Calu3 (cell line): Measurements from ENCODE around the gene SPRR5. TPM values are rescaled to one million over a fixed set of nuclear protein-coding genes. Genes with fewer than 3 reads are reported as not detected.

Experiments
- BruUV-seq: library from RNA; stranded (reverse); fragments of 400-500 nt; replicated peaks from 2 replicates; lab custom pipeline; 2021; lab: Mats Ljungman, UMichigan
- CTCF ChIA-PET: fragments of 300-600 bp; sonication (Branson Sonifier 250); formaldehyde crosslinking; loops from one replicate; lab custom pipeline; 2022; ENCODE audit warnings: antibody characterized with exemption; lab: Charles Lee
- DNase-seq: peaks from one replicate; pipeline ENCODE4 v3.0.0; 2022
- H3K27ac Mint-ChIP-seq: one replicate; pipeline ENCODE4 v1.8.0; 2022; ENCODE audit warnings: mixed read lengths; ENCODE audit not compliant: unreplicated experiment
- H3K27me3 Mint-ChIP-seq: one replicate; pipeline ENCODE4 v1.8.0; 2022; ENCODE audit warnings: mixed read lengths; ENCODE audit not compliant: unreplicated experiment
- H3K36me3 Mint-ChIP-seq: one replicate; pipeline ENCODE4 v1.8.0; 2022; ENCODE audit warnings: mild to moderate bottlenecking, moderate library complexity, mixed read lengths; ENCODE audit not compliant: insufficient read depth, unreplicated experiment
- H3K4me1 Mint-ChIP-seq: one replicate; pipeline ENCODE4 v1.8.0; 2022; ENCODE audit warnings: mild to moderate bottlenecking, low read depth, mixed read lengths; ENCODE audit not compliant: unreplicated experiment
- H3K4me3 Mint-ChIP-seq: one replicate; pipeline ENCODE4 v1.8.0; 2022; ENCODE audit warnings: mild to moderate bottlenecking, low read depth, moderate library complexity, mixed read lengths; ENCODE audit not compliant: unreplicated experiment
- H3K9me3 Mint-ChIP-seq: one replicate; pipeline ENCODE4 v1.8.0; 2022; ENCODE audit warnings: low read depth, mixed read lengths; ENCODE audit not compliant: unreplicated experiment
- CTCF ChIP-seq: fragments of 200-600 bp; IDR thresholded peaks from one replicate; pipeline ENCODE4 v1.8.0; 2022; ENCODE audit warnings: antibody characterized with exemption; ENCODE audit not compliant: unreplicated experiment
- intact Hi-C: fragments of 100-400 bp; cut with micrococcal nuclease; formaldehyde crosslinking; loops from one replicate; pipeline ENCODE4 v1.10.0; 2022; ENCODE audit not compliant: unreplicated experiment
- total RNA-seq: library from RNA; stranded (reverse); gene quantifications from 2 replicates; pipeline ENCODE4 v1.2.3, GENCODE V29; 2022

The SPRR5 gene
- total RNA-seq, 1 experiment from 2014 or later: not detected

GRCh38 chr1:152954436-152954835, 7.4 kb downstream of the SPRR5 start:
- intact Hi-C loops: no loop called here
- peaks cover 18% of the 10 kb centered on the region for H3K4me1 Mint-ChIP-seq
- CTCF ChIA-PET: interaction anchor here (0.6 to 1.4 kb wide), 8 partner anchors 12 to 571 kb away, joined by 3 to 7 read pairs (median 5); no protein-coding TSS in a partner anchor
- TF ChIP-seq CTCF: no peak
- BruUV-seq: no TSS peak
- peaks cover 17% of the 10 kb centered on the region for H3K27me3 Mint-ChIP-seq
- H3K4me3 Mint-ChIP-seq: no peak overlapping the region
- H3K9me3 Mint-ChIP-seq: no peaks in the 10 kb centered on the region
- H3K36me3 Mint-ChIP-seq: no peaks in the 10 kb centered on the region
- H3K27ac Mint-ChIP-seq: peak overlapping the region; percentile 51
- peak; percentile 19 for DNase-seq

- no TSS peak for BruUV-seq
- intact Hi-C loops: no loop called here
- no peak overlapping the region for H3K4me3 Mint-ChIP-seq
- H3K27me3 Mint-ChIP-seq: no peaks in the 10 kb centered on the region
- no peak for DNase-seq
- no peak for TF ChIP-seq CTCF
- no peaks in the 10 kb centered on the region for H3K36me3 Mint-ChIP-seq
- H3K4me1 Mint-ChIP-seq: peaks cover 18% of the 10 kb centered on the region
- H3K9me3 Mint-ChIP-seq: no peaks in the 10 kb centered on the region
- CTCF ChIA-PET: no interaction called here
- H3K27ac Mint-ChIP-seq: no peak overlapping the region
These were observed 10.6 kb downstream of the SPRR5 start for GRCh38 chr1:152957561-152957960.

DNA sequence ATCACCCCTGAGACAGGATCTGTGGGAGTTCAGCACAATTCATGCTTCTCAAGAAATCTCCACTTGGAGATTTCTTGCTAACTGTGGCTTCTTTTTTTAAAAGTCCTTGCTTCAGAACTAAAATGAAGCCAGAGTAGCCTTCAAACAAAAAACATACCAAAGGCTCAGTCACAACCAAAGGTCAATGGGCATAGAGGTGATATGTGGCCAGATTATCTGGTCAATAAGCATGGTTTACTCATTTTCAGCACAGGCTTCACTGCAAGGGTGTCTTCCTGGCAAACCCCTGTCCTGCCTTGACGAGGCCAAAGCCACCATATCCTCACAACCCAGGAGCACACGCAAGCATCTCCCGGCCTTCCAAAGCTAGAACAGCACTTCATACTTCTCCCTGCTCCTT, 12.3 kb downstream of the SPRR5 start:
- CTCF ChIA-PET: no interaction called here
- no TSS peak for BruUV-seq
- no peak overlapping the region for H3K27ac Mint-ChIP-seq
- H3K4me1 Mint-ChIP-seq: peaks cover 10% of the 10 kb centered on the region
- H3K4me3 Mint-ChIP-seq: no peak overlapping the region
- no peaks in the 10 kb centered on the region for H3K27me3 Mint-ChIP-seq
- no peaks in the 10 kb centered on the region for H3K36me3 Mint-ChIP-seq
- no peak for TF ChIP-seq CTCF
- DNase-seq: no peak
- intact Hi-C loops: no loop called here
- peaks cover 4% of the 10 kb centered on the region for H3K9me3 Mint-ChIP-seq

DNA sequence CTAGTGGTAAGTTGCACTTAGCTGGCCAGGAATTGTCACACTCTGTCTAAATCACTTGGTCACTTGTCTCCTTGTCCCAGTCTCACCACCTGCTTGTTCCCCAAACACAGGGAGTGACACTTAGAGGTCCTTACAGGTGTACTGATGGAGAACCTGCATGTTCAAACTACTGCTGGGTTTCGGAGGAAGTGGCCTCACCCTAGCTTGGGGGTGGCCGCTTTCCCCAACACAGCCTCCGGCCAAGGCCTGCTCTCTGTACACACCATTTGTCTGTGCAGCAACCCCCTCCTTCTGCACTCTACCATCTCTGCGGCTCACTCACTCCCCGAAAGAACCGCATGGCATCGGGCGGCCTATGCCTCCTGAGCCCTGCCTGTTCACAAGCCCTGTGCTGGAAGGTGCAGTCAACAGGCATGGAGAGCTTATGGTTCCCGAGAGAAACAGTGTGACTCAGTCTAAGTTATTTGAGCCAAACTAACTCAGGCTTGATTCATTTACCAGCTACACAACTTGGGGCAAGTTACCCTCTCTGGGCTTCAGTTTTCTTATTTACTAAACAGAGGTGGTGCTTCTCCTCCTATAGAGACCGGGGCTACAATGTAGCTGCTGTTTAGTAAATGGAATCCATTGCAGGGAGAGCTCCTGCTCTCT, 12.9 kb downstream of the SPRR5 start:
- Mint-ChIP-seq H3K27ac (no peak overlapping the region), H3K4me1 (peaks cover 3% of the 10 kb centered on the region), H3K9me3 (peaks cover 4% of the 10 kb centered on the region), H3K4me3 (no peak overlapping the region), H3K27me3 (no peaks in the 10 kb centered on the region), H3K36me3 (no peaks in the 10 kb centered on the region)
- BruUV-seq: no TSS peak
- TF ChIP-seq CTCF: no peak
- intact Hi-C loops: no loop called here
- DNase-seq: no peak
- CTCF ChIA-PET: interaction anchor here (0.5 to 1.7 kb wide), 3 partner anchors 11 to 287 kb away, joined by 3 to 8 read pairs (median 5); partner anchors contain the start of gene SPRR4
